ENCODE measurements around the gene RUNX2.

GRCh38 chr6:45663251-45664221 is 335.4 kb downstream of the RUNX2 start:
- TF ChIP-seq, protein P1, sequence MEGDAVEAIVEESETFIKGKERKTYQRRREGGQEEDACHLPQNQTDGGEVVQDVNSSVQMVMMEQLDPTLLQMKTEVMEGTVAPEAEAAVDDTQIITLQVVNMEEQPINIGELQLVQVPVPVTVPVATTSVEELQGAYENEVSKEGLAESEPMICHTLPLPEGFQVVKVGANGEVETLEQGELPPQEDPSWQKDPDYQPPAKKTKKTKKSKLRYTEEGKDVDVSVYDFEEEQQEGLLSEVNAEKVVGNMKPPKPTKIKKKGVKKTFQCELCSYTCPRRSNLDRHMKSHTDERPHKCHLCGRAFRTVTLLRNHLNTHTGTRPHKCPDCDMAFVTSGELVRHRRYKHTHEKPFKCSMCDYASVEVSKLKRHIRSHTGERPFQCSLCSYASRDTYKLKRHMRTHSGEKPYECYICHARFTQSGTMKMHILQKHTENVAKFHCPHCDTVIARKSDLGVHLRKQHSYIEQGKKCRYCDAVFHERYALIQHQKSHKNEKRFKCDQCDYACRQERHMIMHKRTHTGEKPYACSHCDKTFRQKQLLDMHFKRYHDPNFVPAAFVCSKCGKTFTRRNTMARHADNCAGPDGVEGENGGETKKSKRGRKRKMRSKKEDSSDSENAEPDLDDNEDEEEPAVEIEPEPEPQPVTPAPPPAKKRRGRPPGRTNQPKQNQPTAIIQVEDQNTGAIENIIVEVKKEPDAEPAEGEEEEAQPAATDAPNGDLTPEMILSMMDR (IDR thresholded peaks at IDR 0.05), result no peak
- TF ChIP-seq POLR2A (IDR thresholded peaks at IDR 0.05), result no peak

Measured in testis (tissue), 2 donors.